Adrenal gland (tissue), 5 donors: ENCODE results near the gene MPIG6B.
A peak's percentile ranks its signal among the peaks of the same experiment; 100 is the strongest.

ENCODE experiments used
- POLR2A ChIP-seq, 2 donors: fragments of 450-650 bp; IDR thresholded peaks; one replicate each; pipeline ENCODE4 v1.6.1; 2017; ENCODE audit warnings: antibody characterized with exemption in 2 of 2, mild to moderate bottlenecking in 2 of 2, moderate library complexity in 1 of 2
- TF ChIP-seq, protein P1 (sequence below), 6 experiments: fragments of 450-650 bp in 4 of 6; fragments of 200-600 bp in 2 of 6; sonication (generic) in 1 of 6; IDR thresholded peaks; 1 replicate in 5 of 6; 2 replicates in 1 of 6; pipeline versions ENCODE4 v1.5.1 to v1.8.0; 2016 to 2021; ENCODE audit warnings: antibody characterized with exemption in 6 of 6, mild to moderate bottlenecking in 2 of 6, moderate library complexity in 1 of 6
- donor health status: DM: no; HTN: no; CAD: no.

DNA sequence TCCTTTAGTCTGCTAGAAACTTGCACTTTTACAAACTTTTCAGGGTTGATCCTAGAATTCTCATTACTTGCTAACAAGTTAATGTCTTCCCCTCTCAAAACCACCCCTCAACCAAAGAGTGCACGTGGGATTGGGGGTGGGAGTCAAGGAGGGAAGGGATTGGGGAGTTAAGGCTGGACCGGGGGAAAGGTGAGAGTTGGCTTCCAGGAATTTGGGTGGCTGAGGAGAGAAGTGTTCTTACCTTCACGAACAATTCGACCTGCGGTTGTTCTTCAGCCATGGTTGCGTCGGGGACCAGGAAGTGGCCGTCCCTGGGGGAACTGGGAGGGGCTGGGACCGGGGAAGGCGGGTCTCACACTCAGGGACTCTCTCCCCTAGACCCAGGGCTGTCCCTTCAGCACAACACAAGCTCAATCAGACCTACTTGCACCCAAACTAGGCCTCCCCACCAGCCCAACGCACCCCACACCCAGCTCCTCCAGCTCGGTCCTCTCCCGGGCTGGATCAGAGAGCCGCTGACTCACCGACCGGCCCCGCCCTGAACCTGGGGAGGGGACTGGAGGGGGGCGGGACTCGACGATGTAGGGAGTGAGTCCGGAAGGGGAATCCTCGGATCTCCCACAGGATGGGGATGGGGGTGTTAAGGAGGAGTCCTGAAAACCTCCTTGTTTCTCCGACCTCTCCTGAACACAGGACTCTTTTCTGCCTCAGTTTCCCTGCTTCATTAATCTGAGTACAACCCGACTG, 13.0 kb downstream of the MPIG6B start, which contains the start of gene CLIC1:
- TF ChIP-seq, protein P1, sequence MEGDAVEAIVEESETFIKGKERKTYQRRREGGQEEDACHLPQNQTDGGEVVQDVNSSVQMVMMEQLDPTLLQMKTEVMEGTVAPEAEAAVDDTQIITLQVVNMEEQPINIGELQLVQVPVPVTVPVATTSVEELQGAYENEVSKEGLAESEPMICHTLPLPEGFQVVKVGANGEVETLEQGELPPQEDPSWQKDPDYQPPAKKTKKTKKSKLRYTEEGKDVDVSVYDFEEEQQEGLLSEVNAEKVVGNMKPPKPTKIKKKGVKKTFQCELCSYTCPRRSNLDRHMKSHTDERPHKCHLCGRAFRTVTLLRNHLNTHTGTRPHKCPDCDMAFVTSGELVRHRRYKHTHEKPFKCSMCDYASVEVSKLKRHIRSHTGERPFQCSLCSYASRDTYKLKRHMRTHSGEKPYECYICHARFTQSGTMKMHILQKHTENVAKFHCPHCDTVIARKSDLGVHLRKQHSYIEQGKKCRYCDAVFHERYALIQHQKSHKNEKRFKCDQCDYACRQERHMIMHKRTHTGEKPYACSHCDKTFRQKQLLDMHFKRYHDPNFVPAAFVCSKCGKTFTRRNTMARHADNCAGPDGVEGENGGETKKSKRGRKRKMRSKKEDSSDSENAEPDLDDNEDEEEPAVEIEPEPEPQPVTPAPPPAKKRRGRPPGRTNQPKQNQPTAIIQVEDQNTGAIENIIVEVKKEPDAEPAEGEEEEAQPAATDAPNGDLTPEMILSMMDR (IDR thresholded peaks at IDR 0.05), result no peak
- peak; percentile 76 to 82 for TF ChIP-seq POLR2A (IDR thresholded peaks at IDR 0.05)
